IMR-90 (cell line): Measurements from ENCODE around the gene MTERF2. TPM values are rescaled to one million over a fixed set of nuclear protein-coding genes. Genes with fewer than 3 reads are reported as not detected.

Experiments
- ATAC-seq: fragments of 200-7000 bp; cut with Tn5 transposase; 2 replicates; pipeline ENCODE4 v1.9.1; 2020; ENCODE audit warnings: low read depth, mild to moderate bottlenecking, moderate library complexity
- BruUV-seq: library from RNA; stranded (reverse); fragments of 400-500 nt; replicated peaks from 2 replicates; lab custom pipeline; 2021; lab: Mats Ljungman, UMichigan
- CTCF ChIA-PET: fragments of 300-600 bp; formaldehyde crosslinking; extraction: SDS; loops from one replicate; lab custom pipeline; 2021; ENCODE audit warnings: antibody characterized with exemption; lab: Yijun Ruan, JAX
- POLR2A ChIA-PET: fragments of 300-600 bp; sonication (Branson Sonifier 250); formaldehyde crosslinking; loops from one replicate; lab custom pipeline; 2022; ENCODE audit warnings: antibody characterized with exemption; ENCODE audit not compliant: unreplicated experiment; lab: Charles Lee
- DNase-seq: peaks from one replicate; pipeline ENCODE4 v3.0.0; 2013
- H2AFZ ChIP-seq: replicated peaks from 2 replicates; pipeline ENCODE3; 2013; ENCODE audit warnings: low read length, mild to moderate bottlenecking; ENCODE audit not compliant: poor library complexity
- H2AK5ac ChIP-seq: 2 replicates; pipeline ENCODE4 v1.6.1; 2013; ENCODE audit warnings: low read depth, low read length, inconsistent platforms
- H2AK9ac ChIP-seq: replicated peaks from 2 replicates; pipeline ENCODE3; 2013; ENCODE audit warnings: mild to moderate bottlenecking, low read depth, low read length, moderate library complexity; ENCODE audit not compliant: poor library complexity
- H2BK120ac ChIP-seq: 2 replicates; pipeline ENCODE4 v1.6.1; 2013; ENCODE audit warnings: low read depth, low read length, inconsistent platforms
- H2BK15ac ChIP-seq: 3 replicates; pipeline ENCODE4 v1.6.1; 2013; ENCODE audit warnings: low read depth, low read length, inconsistent platforms
- H2BK20ac ChIP-seq: 2 replicates; pipeline ENCODE4 v1.6.1; 2013; ENCODE audit warnings: low read depth, mild to moderate bottlenecking, inconsistent platforms, low read length, moderate library complexity
- H2BK5ac ChIP-seq: 2 replicates; pipeline ENCODE4 v1.6.1; 2013; ENCODE audit warnings: mild to moderate bottlenecking, low read depth, low read length, inconsistent platforms; ENCODE audit not compliant: poor library complexity, severe bottlenecking
- H3K14ac ChIP-seq: replicated peaks from 2 replicates; pipeline ENCODE4 v1.6.1; 2013; ENCODE audit warnings: low read depth, low read length, inconsistent platforms
- H3K18ac ChIP-seq: 2 replicates; pipeline ENCODE4 v1.6.1; 2013; ENCODE audit warnings: low read depth, low read length, control low read depth
- H3K23ac ChIP-seq: 2 replicates; pipeline ENCODE4 v1.6.1; 2013; ENCODE audit warnings: low read depth, low read length, inconsistent platforms
- H3K27ac ChIP-seq: 2 replicates; pipeline ENCODE4 v1.5.1; 2013; ENCODE audit warnings: mild to moderate bottlenecking, control low read depth, low read length; ENCODE audit not compliant: insufficient read depth
- H3K27me3 ChIP-seq: 2 replicates; pipeline ENCODE4 v1.6.1; 2013; ENCODE audit warnings: low read length; ENCODE audit not compliant: control insufficient read depth, insufficient read depth
- H3K36me3 ChIP-seq: 2 replicates; pipeline ENCODE4 v1.6.1; 2013; ENCODE audit warnings: low read length, mixed read lengths; ENCODE audit not compliant: control insufficient read depth, insufficient read depth
- H3K4ac ChIP-seq: 2 replicates; pipeline ENCODE4 v1.6.1; 2013; ENCODE audit warnings: low read depth, low read length, inconsistent platforms
- H3K4me1 ChIP-seq: 2 replicates; pipeline ENCODE4 v1.6.1; 2013; ENCODE audit warnings: low read length, mixed read lengths; ENCODE audit not compliant: control insufficient read depth, insufficient read depth
- H3K4me2 ChIP-seq: 2 replicates; pipeline ENCODE4 v1.6.1; 2013; ENCODE audit warnings: low read depth, mild to moderate bottlenecking, control low read depth, low read length, moderate library complexity
- H3K4me3 ChIP-seq: 2 replicates; pipeline ENCODE4 v1.5.1; 2013; ENCODE audit warnings: low read depth, mild to moderate bottlenecking, control low read depth, low read length, moderate library complexity; ENCODE audit not compliant: insufficient read depth
- H3K56ac ChIP-seq: 2 replicates; pipeline ENCODE4 v1.6.1; 2013; ENCODE audit warnings: low read length, inconsistent platforms; ENCODE audit not compliant: insufficient read depth; ENCODE audit errors: extremely low read depth
- H3K79me1 ChIP-seq, 2 experiments: 2 replicates each; pipeline ENCODE4 v1.6.1; 2013; ENCODE audit warnings: low read length in 2 of 2, inconsistent platforms in 1 of 2, low read depth in 1 of 2
- H3K9ac ChIP-seq: 2 replicates; pipeline ENCODE4 v1.6.1; 2013; ENCODE audit warnings: low read depth, low read length, control low read depth
- H3K9me1 ChIP-seq: 2 replicates; pipeline ENCODE4 v1.6.1; 2013; ENCODE audit warnings: low read length, inconsistent platforms; ENCODE audit not compliant: insufficient read depth
- H3K9me3 ChIP-seq: 2 replicates; pipeline ENCODE4 v1.6.1; 2013; ENCODE audit warnings: low read length; ENCODE audit not compliant: control insufficient read depth, insufficient read depth
- H4K20me1 ChIP-seq: 2 replicates; pipeline ENCODE4 v1.6.1; 2013; ENCODE audit warnings: low read length, inconsistent platforms; ENCODE audit not compliant: insufficient read depth
- H4K5ac ChIP-seq: 2 replicates; pipeline ENCODE4 v1.6.1; 2013; ENCODE audit warnings: mild to moderate bottlenecking, low read depth, low read length, control low read depth
- H4K8ac ChIP-seq, 2 experiments: 2 replicates each; pipeline ENCODE4 v1.6.1; 2013; ENCODE audit warnings: low read depth in 2 of 2, low read length in 2 of 2, control low read depth in 1 of 2, inconsistent platforms in 1 of 2
- H4K91ac ChIP-seq: 2 replicates; pipeline ENCODE4 v1.6.1; 2013; ENCODE audit warnings: low read depth, low read length, inconsistent platforms; ENCODE audit not compliant: insufficient read depth
- CHD1 ChIP-seq: IDR thresholded peaks from 2 replicates; pipeline ENCODE4 v1.6.1; 2012; ENCODE audit warnings: low read depth, low read length, improper control_type of control experiment
- MAZ ChIP-seq: IDR thresholded peaks from 2 replicates; pipeline ENCODE4 v1.6.1; 2012; ENCODE audit warnings: low read depth, mild to moderate bottlenecking, low read length, improper control_type of control experiment, moderate library complexity, borderline replicate concordance
- WGBS, 2 experiments: methylation state at CpG; one replicate each; pipeline versions ENCODE4 v1.1.5 to v1.1.7; 2013; ENCODE audit warnings: missing lambda C conversion rate in 2 of 2; ENCODE audit not compliant: insufficient read length in 1 of 2; ENCODE audit errors: extremely low coverage in 2 of 2; 5-methylcytosine and 5-hydroxymethylcytosine counted together
- dilution Hi-C: fragments of 300-500 bp; cut with HindIII; formaldehyde crosslinking; loops from one replicate; pipeline ENCODE4 v1.14.3; 2018; ENCODE audit warnings: low sequenced_read_pairs; ENCODE audit not compliant: unreplicated experiment
- in situ Hi-C: fragments of 300-500 bp; cut with MboI; formaldehyde crosslinking; loops from 3 replicates; pipeline ENCODE4 v1.14.3; 2019; ENCODE audit warnings: low sequenced_read_pairs, inconsistent platforms, mixed read lengths
- intact Hi-C: fragments of 100-400 bp; cut with micrococcal nuclease; formaldehyde crosslinking; loops from 2 replicates; pipeline ENCODE4 v1.10.0; 2022
- polyA plus RNA-seq, 3 experiments: library from polyadenylated mRNA; depleted of rRNA; stranded (reverse); fragments of >200 nt; gene quantifications; 2 replicates each; pipeline ENCODE4 v1.2.3, GENCODE V29; 2012; ENCODE audit warnings: low replicate concordance in 1 of 3
- total RNA-seq: library from RNA; depleted of rRNA; stranded (reverse); fragments of >200 nt; gene quantifications from 2 replicates; pipeline ENCODE4 v1.2.3, GENCODE V29; 2012

The MTERF2 gene
- total and polyA plus RNA-seq, 2 of the 4 experiments (the other 2 are of a cell fraction) = 3.0 to 3.8 TPM

GRCh38 chr12:106974511-106974910 lies 12.4 kb downstream of the MTERF2 start:
- Histone ChIP-seq H4K5ac (no peak overlapping the region), H4K8ac (no peak overlapping the region), H2BK20ac (no peak overlapping the region), H3K4ac (no peak overlapping the region), H3K9me1 (peaks cover 14% of the 10 kb centered on the region), H3K9ac (no peak overlapping the region), H3K18ac (no peak overlapping the region), H3K56ac (no peak overlapping the region), H3K23ac (no peak overlapping the region), H3K4me2 (no peak overlapping the region), H2BK15ac (no peak overlapping the region), H3K4me1 (peaks cover 5% of the 10 kb centered on the region), H2BK5ac (no peak overlapping the region), H4K20me1 (peaks cover 53% of the 10 kb centered on the region), H2AK5ac (no peak overlapping the region), H2BK120ac (no peak overlapping the region), H3K14ac (no peak overlapping the region), H2AK9ac (no peak overlapping the region), H2AFZ (no peak overlapping the region), H3K9me3 (no peaks in the 10 kb centered on the region), H3K27me3 (no peaks in the 10 kb centered on the region), H4K91ac (no peak overlapping the region), H3K79me1 (peaks cover 14 to 50% of the 10 kb centered on the region in 2 experiments), H3K27ac (no peak overlapping the region), H3K36me3 (peaks cover 14% of the 10 kb centered on the region), H3K4me3 (no peak overlapping the region)
- no TSS peak for BruUV-seq
- no CpG with 5 or more reads among the region's 3 CpGs for WGBS, 2 experiments
- ChIA-PET CTCF (interaction anchor here (0.5 kb wide), 1 partner anchor 29 kb away, joined by 3 read pairs; no protein-coding TSS in a partner anchor), POLR2A (no interaction called here)
- dilution Hi-C loops = no loop called here
- ATAC-seq = no peak
- intact Hi-C loops = no loop called here
- in situ Hi-C loops = no loop called here
- TF ChIP-seq MAZ (no peak), CHD1 (no peak)
- no peak for DNase-seq
